Measurements from ENCODE around the gene FBXO24. TPM values are rescaled to one million over a fixed set of nuclear protein-coding genes. Genes with fewer than 3 reads are reported as not detected.
A peak's percentile ranks its signal among the peaks of the same experiment; 100 is the strongest.

FBXO24 gene
- total RNA-seq, 1 donor from 2014 or later: 0.52 TPM

DNA sequence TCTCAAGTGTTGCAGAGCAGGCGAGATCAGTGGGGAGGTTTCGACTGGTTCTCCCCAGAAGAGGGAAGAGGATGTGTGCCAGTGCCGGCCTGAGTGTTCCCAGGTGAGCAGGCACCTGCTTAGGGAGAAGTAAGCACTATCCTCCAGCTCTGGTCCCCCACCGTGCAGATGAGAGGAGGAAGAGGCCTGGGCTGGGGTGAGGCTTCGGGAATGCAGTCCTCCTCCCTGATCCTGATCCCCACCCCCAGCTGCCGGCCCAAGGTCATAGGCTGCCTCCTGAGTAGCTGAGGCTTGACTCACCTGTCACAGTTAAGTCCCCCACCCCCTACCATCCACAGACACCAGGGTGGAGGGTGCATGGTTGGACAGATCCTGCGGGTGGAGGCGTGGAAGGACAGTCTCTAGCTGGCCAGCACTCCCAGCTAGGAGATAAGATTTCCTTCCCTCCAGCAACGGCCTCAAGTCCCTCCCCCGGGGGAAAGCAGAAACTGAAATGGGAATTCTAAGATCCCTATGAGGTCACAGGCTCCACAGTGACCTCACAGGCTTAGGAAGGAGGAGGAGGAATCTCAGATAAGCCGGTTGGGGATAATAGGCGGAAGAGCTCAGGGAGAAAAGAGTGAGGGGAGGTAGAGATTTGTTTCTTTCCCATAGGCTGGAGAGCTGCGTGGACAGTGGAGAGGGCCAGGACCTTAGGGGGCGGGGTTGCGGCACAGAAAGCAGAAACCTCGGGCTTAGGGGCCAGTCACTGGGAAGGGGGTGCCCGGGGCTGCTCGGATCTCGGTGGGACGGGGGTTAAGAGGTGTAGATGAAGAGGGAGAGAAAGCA lies 1.2 kb upstream of the FBXO24 start:
- Histone ChIP-seq H3K4me3 (ENCODE audit: insufficient read depth, low read depth, low read length) (peak overlapping the region; percentile 83), H3K4me1 (ENCODE audit: insufficient read depth, low read length) (peaks cover 25% of the 10 kb centered on the region), H3K4me2 (ENCODE audit: low read length) (peak overlapping the region; percentile 99), H3K36me3 (ENCODE audit: insufficient read depth, low read length) (peaks cover 16% of the 10 kb centered on the region), H3K27me3 (ENCODE audit: insufficient read depth, low read length) (peaks cover 6% of the 10 kb centered on the region), H4K20me1 (ENCODE audit: insufficient read depth, low read length) (peaks cover 52% of the 10 kb centered on the region), H3K27ac (ENCODE audit: low read depth, low read length) (peak overlapping the region; percentile 83), H3K9me3 (ENCODE audit: insufficient read depth, low read depth, low read length) (no peaks in the 10 kb centered on the region), H3K9ac (ENCODE audit: low read length) (peak overlapping the region; percentile 89), H2AFZ (ENCODE audit: low read depth, low read length) (no peak overlapping the region), H3K79me2 (ENCODE audit: insufficient read depth, low read length) (peaks cover 51% of the 10 kb centered on the region)
- FAIRE-seq: no peak
- peak; percentile 70 for DNase-seq (ENCODE audit: low read depth)
- Mint-ChIP-seq H3K9me3 (ENCODE audit: unreplicated experiment) (no peaks in the 10 kb centered on the region), H3K4me3 (ENCODE audit: unreplicated experiment) (peak overlapping the region; percentile 92), H3K36me3 (ENCODE audit: low read depth, unreplicated experiment) (peaks cover 3% of the 10 kb centered on the region), H3K27ac (ENCODE audit: unreplicated experiment) (peak overlapping the region; percentile 92), H3K4me1 (ENCODE audit: low read depth, unreplicated experiment) (peaks cover 18% of the 10 kb centered on the region), H3K27me3 (ENCODE audit: low read depth, unreplicated experiment) (peaks cover 2% of the 10 kb centered on the region)
- TF ChIP-seq EZH2 (IDR thresholded peaks at IDR 0.05; ENCODE audit: insufficient read depth, low read length): no peak
- TF ChIP-seq, protein P1, sequence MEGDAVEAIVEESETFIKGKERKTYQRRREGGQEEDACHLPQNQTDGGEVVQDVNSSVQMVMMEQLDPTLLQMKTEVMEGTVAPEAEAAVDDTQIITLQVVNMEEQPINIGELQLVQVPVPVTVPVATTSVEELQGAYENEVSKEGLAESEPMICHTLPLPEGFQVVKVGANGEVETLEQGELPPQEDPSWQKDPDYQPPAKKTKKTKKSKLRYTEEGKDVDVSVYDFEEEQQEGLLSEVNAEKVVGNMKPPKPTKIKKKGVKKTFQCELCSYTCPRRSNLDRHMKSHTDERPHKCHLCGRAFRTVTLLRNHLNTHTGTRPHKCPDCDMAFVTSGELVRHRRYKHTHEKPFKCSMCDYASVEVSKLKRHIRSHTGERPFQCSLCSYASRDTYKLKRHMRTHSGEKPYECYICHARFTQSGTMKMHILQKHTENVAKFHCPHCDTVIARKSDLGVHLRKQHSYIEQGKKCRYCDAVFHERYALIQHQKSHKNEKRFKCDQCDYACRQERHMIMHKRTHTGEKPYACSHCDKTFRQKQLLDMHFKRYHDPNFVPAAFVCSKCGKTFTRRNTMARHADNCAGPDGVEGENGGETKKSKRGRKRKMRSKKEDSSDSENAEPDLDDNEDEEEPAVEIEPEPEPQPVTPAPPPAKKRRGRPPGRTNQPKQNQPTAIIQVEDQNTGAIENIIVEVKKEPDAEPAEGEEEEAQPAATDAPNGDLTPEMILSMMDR (IDR thresholded peaks at IDR 0.05; ENCODE audit: insufficient read depth, low read depth, low read length): no peak

DNA sequence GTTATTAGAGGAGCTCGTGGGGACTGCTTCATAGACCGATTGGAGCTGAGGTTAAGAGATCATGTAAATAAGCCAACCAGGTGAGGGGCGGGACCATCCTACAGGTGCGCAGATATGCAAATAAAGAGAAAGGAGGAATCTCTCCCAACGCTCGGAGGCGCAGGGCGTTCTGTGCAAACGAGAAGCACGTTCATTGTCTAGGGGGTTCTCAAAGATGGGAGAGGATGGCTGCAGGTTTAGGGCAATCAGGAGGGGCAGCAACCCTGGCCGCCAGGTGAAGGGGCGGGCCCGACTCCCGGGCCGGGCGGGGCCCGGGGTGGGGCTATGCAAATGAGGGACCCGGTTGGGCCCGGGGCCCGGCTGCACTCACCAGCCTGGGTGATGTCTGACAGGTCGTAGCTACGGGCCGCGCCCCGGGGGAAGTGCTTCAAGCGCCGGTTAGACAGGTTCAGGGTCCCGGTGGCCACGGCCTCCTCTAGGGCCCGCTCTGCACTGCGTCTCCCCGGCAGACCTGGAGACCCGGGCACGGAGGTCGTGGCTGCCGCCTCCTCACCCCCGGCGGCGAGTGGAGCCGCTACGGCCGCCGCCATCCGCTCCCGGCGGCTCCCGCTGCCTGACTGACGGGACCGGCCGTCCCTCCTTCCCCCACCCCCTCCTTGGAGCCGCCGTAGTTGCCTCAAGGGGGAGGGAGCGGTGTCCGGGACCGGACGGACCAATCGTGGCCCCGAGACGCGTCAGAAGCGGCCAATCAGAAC lies 440 bp upstream of the FBXO24 start, which contains the start of gene LRCH4:
TSS of gene LRCH4 (minus strand) at position 619 of the 755 bp plus-strand sequence. CDS start at position 590, 29 bp downstream.
- Mint-ChIP-seq H3K9me3 (ENCODE audit: unreplicated experiment) (no peaks in the 10 kb centered on the region), H3K27me3 (ENCODE audit: low read depth, unreplicated experiment) (peaks cover 9% of the 10 kb centered on the region), H3K27ac (ENCODE audit: unreplicated experiment) (peak within 1 kb of the TSS; percentile 92), H3K4me1 (ENCODE audit: low read depth, unreplicated experiment) (peaks cover 18% of the 10 kb centered on the region), H3K4me3 (ENCODE audit: unreplicated experiment) (peak within 1 kb of the TSS; percentile 92), H3K36me3 (ENCODE audit: low read depth, unreplicated experiment) (peaks cover 3% of the 10 kb centered on the region)
- Histone ChIP-seq H3K27me3 (ENCODE audit: insufficient read depth, low read length) (peaks cover 7% of the 10 kb centered on the region), H3K4me3 (ENCODE audit: insufficient read depth, low read depth, low read length) (peak within 1 kb of the TSS; percentile 83), H3K9me3 (ENCODE audit: insufficient read depth, low read depth, low read length) (no peaks in the 10 kb centered on the region), H3K79me2 (ENCODE audit: insufficient read depth, low read length) (peaks cover 47% of the 10 kb centered on the region), H3K27ac (ENCODE audit: low read depth, low read length) (peak within 1 kb of the TSS; percentile 83), H3K4me2 (ENCODE audit: low read length) (peak within 1 kb of the TSS; percentile 99), H3K36me3 (ENCODE audit: insufficient read depth, low read length) (peaks cover 10% of the 10 kb centered on the region), H2AFZ (ENCODE audit: low read depth, low read length) (peak within 1 kb of the TSS; percentile 87), H4K20me1 (ENCODE audit: insufficient read depth, low read length) (peaks cover 44% of the 10 kb centered on the region), H3K4me1 (ENCODE audit: insufficient read depth, low read length) (peaks cover 28% of the 10 kb centered on the region), H3K9ac (ENCODE audit: low read length) (peak within 1 kb of the TSS; percentile 89)
- no peak for DNase-seq (ENCODE audit: low read depth)
- no peak for TF ChIP-seq EZH2 (IDR thresholded peaks at IDR 0.05; ENCODE audit: insufficient read depth, low read length)
- TF ChIP-seq, protein P1 (IDR thresholded peaks at IDR 0.05; ENCODE audit: insufficient read depth, low read depth, low read length): no peak
- FAIRE-seq: no peak
